Epidermal melanocyte (primary cell): ENCODE measurements around the gene MARK2.

Source experiments
- DNase-seq: peaks from one replicate; pipeline ENCODE4 v3.0.0; 2011; ENCODE audit warnings: low spot score; ENCODE audit not compliant: insufficient read length

Gene MARK2

DNA sequence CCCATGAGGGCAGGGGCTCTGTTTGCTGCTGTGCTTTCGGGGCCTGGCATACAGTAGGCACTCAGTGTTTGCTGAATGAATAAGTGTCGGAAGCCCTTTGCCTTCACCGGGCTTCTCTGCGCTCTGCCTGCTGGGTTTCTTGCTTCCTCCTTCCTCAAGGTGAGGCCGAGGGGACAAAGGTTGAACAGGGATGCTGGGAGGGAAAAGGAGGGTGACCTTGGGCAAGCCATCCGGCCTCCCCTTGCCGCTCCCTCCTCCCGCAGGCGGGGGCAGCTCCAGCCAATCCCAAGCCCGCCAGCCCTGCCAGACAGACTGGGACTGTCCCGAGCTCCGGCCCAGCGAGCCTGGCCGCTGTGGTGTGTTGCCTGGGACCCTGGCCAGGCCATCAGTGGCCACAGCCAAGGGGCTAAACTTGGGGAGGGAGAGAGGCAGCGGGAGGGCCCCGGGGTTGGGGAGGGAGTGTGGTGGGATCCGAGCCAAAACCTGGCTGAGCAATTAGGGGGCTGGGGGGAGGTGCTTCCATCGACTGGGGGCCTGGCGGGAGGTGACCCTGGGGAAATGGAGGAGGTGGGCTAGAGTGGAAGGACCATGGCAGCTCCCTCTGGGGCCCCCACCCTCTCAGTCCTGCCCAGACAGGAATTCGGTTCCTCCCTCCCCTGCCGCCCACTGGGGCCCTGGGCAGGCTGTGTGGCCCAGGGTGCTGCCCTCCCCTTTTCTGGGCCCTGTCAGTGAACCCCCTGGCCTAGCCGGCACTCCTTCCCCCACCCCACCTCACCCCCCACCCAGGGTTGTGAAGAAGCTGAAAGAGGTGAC, 81.4 kb downstream of the MARK2 start:
- no peak for DNase-seq

DNA sequence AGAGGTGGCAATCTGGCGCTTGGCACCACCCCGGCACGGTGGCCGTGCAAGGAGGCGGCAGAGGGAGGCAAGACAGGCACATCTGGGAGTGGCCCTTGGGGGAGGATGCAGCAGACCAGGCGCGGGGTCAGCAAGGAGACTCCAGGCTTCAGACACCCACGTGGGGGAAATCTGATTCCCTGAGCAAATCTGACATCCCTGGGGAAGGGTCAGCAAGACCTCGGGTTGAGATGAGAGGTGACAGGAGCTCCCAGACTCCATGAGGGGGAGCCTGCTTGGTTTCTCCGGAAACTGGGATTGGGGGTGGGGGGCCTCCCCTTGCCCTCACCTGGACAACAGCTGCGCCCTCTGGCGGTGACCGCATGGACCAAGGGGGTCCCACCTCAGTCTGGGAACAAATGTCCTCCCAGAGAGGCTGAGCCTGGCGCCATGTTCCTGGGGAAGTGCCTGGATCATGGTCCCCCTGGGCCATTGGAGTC, 82.1 kb downstream of the MARK2 start:
- no peak for DNase-seq

DNA sequence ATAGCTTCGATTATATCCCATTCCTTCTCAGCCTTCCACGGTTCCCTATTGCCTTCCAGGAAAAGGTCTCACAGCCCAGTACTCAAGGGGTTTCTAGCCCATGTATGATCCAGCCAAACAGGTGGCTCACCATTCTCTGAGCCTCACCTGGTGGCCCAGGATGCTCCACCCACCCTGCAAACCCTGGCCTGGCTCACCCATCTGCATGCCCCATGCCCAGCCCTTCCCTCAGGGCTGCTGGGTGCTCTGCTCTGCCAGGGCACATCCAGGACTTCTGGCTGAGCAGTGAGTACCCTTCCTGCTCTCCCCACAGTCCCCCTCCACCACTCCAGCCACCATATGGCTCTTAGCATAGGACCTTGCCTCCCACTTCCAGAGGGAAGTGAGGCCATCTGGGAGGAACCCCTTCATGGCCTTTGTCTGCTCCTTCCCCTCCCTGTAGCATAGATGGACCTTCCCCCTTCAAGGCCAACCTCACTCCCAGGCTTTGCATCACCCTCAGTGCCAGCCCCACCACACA, 83.8 kb downstream of the MARK2 start:
- no peak for DNase-seq

DNA sequence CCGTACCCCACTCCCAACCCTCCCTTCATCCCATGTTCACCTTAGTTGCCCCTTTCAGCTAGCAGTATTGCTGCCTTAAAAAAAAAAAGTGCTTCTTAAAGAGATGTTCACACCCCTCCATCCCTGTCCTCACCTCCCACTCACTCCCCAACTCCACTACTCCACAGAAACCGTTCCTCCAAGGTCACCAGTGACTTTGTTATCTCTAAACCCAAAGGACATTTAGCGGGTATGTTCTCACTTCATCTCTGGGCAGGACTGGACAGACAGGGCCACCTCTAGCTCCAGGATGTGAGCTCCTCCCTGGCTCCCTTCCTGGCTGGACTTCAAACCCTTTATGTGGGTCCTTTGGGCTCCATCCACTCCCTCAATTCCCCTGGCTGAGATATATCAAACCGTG, 84.4 kb downstream of the MARK2 start:
- DNase-seq: no peak

DNA sequence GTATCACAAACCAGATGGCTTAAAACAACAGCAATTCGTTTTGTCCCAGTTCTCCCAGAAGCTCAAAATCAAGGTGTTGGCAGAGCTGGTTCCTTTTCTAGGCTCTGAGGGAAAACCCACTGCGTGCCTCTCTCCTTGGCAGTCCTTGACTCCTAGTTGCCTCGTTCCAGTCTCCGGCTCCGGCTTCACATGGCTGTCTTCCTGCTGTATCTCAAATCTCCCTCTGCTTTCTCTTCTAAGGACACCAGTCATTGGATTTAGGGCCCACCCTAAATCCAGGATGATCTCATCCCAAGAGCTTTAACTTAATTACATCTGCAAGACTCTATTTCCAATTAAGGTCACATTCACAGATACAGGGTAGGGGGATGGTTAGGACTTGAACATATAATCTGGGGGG, 90.7 kb downstream of the MARK2 start:
- DNase-seq: no peak

DNA sequence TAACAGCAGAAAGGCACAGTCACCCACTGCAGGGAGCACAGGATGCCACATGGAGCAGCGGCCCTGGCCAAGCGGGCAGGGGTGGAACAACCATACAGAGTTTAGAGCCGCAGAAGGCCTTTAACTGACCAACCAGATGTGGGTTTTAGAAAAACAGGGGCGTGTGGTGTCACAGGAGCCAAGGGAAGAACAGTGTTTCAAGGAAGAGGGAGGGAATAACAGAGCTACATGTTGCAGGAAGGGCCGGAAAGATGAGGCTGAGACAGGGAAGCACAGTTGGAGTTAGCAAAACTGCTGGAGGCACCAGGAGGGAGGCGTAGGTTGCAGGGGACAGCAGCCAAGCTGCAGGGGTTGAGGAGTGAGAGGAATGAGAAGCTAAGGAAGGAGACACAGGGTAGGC, 92.1 kb downstream of the MARK2 start:
- DNase-seq: peak; percentile 0

DNA sequence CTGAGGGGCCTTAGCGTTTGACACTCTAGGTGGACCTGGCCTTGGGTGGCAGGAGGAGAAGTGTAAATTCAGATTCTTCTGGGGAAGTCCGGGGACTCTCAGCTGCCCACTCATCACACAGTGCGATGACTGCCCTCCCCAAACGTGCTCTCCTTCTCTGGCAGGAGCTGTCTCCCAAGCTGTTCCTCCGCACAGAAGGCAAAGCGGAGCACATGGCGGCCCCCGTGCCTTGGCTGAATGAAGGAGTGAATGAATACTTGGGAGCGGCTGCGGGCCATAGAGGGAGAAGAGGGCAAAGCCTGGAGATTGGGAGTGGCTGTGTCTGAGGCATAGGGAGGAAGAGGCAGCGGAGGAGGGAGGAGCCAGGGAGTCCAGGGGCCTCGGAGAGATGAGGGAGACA, 93.0 kb downstream of the MARK2 start:
- peak; percentile 1 for DNase-seq

DNA sequence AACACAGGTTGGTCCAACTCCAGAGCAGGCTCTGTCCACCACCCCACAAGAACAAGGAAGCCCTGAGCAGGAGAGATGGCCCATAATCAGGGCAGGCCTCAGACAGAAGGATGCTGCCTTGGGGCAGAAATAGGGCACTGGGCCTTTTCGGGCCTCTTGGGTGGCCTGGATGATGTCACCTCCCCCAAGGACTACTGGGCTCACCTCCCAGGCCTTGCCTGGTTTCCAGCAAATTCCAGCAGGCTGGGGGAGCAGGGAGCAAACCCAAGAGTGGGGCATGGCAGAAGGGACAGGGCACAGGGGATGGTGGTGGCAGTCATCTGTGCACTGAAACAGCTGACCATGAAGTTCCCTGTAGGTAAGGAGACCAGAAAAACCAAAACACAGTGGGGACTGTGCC, 94.5 kb downstream of the MARK2 start:
- no peak for DNase-seq

DNA sequence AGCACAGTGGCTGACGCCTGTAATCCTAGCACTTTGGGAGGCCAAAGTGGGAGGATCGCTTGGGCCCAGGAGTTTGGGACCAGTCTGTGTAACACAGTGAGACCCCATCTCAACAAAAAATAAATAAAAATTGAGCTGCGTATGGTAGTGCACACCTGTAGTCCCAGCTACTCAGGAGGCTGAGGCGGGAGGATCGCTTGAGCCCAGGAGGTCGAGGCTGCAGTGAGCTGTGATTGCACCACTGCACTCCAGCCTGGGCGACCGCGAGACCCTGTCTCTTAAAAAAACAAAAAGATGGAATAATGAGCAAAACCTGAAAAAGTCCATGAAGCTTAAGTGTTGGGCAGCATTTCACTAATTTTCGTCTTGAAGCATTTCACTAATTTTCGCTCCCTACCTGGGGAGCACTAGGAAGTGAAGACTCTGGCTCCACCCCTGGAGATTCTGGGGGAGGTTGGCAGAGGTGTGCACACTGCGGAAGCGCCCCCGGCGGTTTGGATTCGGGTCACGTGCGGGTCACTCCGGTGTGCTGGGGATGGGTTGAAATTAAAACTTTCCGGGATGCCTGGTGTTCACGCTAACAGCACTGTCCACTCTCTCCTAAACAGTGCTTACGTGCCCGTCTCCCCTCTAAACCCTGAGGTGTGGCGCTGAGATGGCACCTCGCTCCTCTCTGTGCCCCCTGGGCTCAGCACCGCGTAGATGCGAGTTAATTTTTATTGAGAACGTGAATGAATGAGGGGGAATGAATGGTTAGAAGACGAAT, 99.0 kb downstream of the MARK2 start:
- no peak for DNase-seq

DNA sequence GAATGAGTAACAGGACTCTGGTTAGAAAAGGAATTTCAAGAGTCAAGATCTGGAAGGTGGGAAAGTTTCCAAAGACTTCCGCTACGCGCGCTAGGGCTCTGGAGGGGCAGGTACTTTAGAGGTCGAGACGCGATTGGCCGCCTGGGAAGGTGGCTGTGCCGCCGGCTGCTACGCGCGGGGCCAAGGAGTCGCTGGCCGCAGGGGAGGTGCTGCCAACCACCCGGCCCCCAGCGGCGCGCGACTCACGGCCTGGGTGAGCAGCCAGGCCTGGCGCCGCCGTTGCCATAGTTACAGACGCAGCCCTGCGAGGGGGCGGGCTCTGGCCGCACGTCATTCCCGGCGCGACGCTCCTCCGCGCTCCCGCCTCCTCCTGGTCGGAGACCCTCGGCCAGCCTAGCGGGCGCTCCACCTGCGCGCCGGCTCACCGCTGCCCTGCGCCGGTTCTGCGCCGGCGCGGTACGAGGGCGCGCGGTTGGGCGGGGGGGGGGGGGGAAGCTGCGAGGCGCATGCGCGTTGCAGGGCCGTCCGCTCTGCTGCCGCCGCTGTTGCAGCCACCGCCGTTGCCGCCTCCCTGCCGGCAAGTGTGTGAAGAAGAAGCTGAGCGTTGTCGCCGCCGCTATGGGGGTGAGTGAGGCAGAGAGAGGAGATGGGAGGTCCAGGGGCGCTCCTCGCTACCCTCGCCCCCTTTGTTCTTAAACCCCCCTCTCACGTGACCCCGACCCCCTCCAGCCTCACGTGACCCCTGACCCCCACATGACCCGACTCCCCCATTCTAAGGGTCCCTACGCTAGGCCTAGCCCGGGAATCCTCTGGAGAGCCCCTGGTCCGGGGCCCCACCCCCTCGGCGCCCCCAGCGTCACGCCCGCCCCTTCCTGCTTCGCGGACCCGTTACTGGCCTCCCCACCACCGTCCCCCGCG, 99.8 kb downstream of the MARK2 start, which contains the start of gene NAA40:
TSS of gene NAA40 (plus strand) at position 524 of the 918 bp plus-strand sequence. CDS start at position 619, 95 bp downstream.
- peak; percentile 75 for DNase-seq

DNA sequence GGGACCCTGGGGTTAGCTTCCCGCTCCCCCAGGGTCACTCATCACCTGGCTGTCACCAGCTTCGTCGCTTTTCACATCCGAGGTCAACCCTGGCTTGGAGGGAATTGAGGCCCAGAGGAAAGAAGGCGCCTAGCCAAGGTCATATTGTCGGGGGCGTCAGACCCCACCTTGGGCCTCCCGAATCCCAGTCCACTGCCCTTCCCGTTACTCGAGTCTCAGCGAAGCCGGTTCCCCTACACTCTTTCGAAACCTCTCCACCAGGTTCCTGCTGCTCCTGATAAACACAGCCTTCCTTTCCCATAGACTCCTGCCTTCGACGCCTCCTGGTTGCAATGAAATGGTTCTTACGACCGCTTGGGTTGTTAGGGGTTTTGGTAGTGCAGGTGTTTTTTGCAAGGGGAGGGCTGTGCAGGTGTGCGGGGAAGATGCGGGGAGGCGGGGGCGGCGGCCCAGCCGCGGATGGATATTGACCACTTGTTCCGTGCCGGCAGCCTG, 100.5 kb downstream of the MARK2 start:
- DNase-seq: no peak

DNA sequence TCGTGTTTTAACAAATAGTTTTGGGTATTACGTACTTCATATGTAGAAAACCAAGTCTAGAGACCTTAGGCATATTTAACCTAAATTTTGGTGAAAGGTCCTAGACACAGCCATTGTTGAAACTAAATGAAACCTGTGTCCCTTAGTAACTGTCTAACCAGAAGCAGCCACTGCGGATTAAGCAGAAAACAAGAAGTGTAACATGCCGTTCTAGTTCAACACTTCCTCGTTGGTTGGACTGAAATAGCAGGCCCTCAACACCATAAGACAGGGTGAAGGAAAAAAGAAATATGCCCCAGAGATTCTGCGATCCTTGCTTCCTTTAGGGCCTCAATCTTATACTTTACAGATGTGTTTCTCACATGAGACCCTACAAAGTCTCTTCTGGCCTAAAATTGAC, 101.9 kb downstream of the MARK2 start:
- DNase-seq: peak; percentile 7

DNA sequence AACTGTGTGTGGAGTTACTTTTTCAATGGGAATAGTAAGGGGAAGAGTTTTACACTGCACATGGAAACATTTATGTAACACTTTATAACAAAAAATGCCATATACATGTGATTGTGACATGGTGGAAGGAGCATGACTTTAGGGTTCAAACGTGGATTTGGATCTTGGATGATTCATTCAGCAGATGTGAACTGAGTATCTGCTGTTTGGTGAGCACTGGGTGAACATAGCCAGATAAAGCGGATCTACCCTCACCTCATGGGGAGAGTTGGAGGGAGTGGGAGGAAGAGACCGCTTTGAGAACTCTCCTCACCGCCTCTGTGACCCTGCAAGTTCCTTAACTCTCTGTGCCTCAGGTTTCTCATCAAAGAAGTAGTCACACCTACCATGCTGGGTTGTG, 103.0 kb downstream of the MARK2 start:
- no peak for DNase-seq

DNA sequence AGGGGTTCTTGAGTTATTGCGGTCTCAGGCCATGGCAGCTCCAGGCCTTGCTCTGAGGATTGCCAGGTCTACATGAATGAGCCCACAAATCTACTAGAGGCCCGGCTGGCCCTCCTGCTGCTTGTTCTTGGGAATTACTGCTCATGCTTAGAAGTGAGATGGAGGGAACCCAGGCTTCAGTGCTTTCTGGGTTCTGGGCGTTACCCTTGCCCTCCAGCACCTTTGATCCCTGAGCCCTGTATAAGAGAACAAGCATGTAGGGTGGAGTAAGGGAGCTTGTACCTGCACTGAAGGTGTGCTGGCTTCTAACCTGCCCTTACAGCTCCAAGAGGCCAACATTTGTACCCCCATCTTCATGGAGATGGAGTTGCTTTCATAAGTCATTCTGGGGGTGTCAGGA, 103.9 kb downstream of the MARK2 start:
- DNase-seq: no peak

DNA sequence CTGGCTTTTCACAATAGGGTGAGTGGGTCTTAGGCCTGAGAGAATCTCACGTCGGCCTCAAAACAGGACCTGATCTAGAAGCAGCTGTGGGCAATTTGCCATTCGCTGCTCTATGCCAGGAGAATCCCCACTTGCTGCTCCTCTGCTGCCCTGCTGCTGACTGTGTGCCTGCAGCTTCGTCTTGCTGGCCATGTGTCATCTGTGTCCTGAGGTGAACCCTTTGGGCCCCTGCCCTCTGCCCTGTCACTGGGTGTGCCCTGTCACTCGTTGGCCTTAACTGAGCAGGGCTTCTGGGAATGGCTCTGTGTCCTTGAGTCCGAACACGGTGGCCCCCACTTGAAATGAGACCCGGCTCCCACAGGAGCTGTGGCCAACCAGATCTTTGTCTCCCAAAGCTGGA, 106.1 kb downstream of the MARK2 start:
- no peak for DNase-seq

DNA sequence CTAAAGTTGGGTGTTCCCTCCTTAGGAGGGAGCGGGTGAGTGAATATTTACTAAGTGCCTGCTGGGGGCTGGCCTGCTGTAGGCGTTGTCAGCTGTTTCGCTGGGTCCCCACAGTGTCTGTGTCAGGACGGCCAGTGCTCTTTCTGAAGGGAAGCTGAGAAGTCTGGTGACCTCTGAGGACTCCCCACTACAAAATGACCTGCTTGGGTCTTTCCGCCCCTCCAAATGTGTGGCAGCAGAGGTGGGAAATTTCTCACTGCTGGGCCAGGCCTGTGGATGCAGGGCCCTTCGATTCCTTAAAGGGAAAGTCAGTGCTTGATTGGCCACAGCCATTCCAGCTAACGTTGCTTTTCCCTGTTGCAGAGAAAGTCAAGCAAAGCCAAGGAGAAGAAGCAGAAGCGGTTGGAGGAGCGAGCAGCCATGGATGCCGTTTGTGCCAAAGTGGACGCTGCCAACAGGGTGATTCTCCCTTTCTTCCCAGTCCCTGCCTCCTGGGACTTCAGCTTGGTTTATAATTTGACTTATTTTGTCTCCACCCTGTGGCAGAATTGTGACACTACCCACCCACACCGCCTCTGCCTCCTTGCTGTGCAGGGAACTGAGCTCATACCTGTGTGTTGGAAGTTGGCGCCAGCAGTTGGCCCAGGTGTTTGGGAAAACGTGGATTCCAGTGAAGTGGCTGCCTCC, 106.7 kb downstream of the MARK2 start:
- peak; percentile 82 for DNase-seq

DNA sequence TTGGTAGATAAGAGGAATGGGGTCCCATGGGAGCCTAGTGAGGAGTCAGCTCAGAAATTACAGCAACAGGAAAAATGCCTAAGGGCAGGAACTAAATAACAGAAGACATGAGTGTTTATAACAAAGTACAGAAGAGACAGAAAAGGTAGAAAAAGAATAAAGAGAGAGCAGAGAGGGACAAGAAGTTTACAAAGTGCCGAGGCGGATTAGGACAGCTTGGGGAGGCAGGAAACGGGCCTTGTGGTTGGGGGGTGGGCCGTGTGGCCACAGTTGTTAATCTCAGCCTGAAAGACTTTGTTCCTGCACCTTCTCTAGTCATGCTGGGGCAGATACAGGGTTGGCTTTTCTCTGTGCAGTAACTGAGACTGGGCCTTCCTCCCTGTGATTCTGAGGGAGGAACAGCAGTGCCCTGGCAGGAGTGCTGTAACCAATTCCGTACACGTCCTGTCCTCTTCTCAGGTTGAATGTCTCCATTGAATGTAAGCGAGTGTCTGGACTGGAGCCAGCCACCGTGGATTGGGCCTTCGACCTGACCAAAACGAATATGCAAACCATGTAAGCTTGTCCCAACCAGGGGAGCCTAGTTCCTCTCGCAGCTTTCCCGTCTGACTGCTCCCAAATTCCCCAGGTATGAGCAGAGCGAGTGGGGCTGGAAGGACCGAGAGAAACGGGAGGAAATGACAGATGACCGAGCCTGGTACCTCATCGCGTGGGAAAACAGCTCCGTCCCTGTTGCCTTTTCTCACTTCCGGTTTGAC, 113.0 kb downstream of the MARK2 start:
- DNase-seq: no peak

DNA sequence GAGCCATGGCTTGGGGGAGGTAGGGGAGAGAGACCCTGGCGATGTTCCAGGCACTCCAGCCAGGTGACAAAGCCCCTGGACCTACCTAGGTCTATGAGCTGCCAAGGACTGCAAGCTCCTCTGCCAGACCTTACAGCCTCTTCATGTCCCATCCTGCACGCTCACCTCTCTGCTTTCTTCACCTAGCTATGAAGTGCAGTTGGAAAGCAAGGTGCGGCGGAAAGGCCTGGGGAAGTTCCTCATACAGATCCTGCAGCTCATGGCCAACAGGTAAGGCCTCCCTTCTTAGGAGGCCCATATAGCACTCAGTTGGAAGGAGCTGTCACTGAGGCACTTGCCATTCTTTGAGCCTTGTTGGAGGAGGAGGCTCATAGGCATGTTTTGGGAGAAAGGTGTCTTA, 113.7 kb downstream of the MARK2 start:
- no peak for DNase-seq

DNA sequence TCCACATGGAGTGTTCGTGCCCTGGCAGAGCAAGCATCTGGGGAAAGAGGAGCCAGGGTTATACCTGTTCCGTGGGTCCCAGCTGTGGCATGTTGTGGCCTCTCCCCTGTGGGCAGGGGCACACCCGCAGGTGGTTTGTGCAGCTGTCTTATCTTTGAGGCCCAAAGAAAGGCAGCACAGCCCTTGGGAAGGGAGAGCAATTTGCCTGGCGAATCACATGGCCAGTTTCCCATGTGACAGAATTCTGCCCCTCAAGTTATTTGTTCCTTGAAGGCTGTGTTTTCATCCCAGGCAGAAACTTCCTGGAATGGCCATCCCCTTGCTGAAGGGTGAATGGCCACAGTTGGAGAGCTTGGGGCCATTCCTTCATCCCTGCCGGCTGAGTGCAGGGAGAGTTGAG, 119.1 kb downstream of the MARK2 start:
- DNase-seq: no peak
